Measurements from ENCODE around the gene FHIT.

FHIT gene

DNA sequence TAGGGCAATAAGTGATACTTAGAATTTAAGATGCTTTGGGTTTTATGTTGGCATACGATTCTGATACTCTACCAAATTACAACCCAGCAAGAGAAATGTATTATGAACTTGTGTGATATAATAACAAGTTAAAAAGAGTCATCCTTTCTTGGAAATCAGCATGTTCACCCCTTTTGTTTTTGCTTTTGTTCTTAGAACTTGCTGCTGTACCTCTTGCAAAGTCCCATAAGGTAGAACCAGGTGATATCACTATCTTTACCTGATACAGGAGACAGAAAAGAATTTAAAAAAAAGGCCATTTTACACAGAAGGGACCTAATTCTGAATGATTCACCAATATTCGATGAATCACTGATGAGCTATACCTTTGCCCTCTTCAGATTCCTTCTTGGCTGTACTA, 810.4 kb downstream of the FHIT start:
- DNase-seq = no peak

DNA sequence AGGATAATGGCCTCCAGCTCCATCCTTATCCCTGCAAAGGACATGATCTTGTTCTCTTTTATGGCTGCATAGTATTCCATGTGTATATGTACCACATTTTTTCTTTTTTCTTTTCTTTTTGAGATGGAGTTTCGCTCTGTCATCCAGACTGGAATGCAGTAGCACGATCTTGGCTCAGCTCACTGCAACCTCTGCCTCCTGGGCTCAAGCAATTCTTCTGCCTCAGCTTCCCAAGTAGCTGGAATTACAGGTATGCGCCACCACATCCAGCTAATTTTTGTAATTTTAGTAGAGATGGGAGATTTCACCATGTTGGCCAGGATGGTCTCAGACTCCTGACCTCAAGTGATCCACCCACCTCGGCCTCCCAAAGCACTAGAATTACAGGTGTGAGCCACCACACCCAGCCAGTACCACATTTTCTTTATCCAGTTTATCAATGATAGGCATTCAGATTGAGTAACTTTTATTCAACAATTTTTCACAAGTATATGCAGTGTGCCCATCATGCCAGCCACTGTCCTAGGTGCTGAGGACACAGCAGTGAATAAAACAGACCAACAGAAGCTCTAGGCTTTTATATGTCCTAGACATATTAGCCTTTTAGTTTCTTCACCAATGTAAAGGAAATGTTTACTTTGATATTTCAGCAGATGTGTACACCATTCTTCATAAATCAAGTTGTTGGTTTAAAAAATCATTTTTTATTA, 815.2 kb downstream of the FHIT start:
- no peak for DNase-seq

DNA sequence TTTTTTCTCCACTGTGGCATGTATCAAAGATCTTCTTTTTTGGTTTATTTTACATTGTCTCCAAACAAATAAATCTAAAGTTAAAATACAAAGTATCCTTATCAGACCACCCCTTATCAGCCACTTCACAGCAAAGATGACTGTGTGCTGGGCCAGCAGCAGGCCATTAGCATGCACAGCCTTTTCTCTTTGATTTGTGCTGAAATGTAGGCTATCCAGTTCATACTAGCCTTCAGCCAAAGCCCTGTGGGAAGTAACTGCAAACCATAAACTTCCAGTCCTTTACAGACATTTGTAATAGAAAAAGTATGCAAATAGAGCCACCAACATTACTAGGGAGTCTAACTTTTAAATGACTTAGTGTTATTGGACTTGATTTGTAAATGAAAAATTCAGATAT, 816.3 kb downstream of the FHIT start:
- no peak for DNase-seq

DNA sequence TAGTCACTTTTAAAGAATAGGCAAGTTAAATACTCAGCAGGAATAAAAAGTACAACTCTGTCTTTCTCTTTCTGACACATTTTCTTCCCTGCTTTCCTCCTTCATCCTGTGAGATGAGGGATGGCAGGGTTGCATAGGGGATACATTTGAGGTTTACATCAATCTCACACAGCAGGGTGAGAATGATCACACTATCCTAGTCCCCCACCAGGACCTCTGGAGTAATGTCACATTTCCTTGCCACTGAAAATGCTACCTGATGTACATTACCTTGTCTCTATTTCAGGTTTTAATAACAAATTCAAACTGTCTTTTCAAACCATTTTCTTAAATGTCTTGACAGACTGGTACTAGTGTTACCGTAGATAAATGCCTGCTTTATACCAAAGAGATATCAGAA, 816.9 kb downstream of the FHIT start:
- no peak for DNase-seq

DNA sequence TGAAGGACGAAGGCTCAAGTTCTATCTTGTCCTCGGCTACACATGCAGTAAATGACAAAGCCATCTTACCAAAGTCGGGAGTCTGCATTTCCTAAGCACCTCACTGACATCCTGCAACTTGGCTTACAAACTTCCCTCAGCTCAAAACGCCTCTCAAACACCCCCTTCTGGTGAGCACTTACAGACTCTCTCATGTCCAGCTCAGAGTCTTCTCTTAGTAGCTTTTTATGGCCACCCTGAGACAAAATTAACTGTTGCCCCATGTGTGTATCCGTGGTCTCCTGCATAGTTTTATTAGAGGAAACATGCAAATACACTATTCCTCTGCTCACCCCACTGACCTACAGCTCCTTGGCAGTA, 819.7 kb downstream of the FHIT start:
- DNase-seq = no peak

DNA sequence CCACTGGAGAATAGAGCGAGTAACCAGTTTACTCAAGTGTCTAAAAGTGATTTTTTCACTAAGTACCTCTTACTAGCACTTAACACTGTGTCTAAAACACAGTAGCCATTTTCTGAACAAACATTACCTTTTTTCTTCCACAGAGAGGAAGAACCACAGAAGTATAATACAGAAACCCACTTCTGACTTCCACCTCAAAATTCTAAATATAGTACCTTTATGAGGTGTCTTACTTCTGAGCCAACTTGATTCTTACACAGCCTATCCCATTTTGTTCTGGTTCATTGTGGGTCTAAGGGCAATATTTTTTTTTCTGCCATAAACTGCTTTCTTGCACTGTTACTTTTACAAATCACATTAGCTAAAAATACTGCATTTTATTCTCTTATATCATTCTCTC, 821.0 kb downstream of the FHIT start:
- no peak for DNase-seq

DNA sequence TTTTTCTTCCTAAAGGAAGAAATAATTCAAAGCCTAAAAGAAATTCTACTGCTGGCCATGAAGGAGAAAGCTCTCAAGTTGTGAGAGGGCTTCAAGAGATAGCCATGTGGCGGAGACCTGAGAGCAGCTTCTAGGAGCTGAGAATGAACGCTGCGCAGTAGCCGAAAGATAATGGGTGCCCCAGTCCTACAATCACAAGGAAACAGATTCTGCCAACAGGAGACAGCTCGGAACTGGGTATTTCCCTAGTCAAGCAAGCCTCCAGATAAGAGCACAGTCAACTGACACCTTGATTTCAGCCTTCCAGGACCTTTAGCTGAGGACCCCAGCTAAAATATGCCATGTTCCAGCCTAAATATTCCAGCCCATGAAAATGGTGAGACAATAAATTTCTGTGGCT, 824.1 kb downstream of the FHIT start:
- DNase-seq = no peak

DNA sequence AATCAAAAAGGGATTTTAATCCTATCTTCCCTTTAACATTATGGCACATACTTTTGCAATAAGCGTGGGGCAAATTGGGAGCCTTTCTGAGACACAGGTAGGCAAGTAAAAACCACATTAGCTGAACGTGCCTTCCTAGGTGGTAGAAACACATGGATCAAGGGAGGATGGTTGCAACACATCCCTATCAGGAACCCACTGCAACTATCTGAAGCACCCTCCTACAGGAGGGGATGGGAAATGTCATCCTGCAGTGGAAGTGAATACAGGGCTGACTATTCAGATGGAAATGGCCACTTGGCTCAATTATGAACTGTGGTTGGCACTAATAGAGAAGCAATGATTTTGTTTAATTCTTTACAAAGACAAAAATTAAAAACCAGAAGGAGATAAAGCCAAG, 826.3 kb downstream of the FHIT start:
- no peak for DNase-seq

DNA sequence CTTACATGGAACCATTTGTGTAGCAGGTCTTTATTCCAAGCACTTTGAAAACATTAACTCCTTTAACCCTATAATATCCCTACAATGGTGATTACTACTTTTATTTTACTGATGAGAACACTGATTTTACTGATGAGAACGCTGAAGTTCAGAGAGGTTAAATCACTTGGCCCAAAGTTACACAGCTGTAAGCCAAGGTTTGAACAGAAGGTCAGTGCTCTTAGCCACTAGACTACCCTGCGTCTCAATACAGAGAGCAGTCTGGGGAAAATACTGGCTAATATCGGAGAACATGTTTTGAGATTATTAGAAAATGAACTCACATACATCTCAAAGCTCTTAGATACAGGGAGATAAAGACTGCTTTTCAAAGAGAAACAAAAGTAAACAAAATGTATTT, 827.2 kb downstream of the FHIT start:
- no peak for DNase-seq

DNA sequence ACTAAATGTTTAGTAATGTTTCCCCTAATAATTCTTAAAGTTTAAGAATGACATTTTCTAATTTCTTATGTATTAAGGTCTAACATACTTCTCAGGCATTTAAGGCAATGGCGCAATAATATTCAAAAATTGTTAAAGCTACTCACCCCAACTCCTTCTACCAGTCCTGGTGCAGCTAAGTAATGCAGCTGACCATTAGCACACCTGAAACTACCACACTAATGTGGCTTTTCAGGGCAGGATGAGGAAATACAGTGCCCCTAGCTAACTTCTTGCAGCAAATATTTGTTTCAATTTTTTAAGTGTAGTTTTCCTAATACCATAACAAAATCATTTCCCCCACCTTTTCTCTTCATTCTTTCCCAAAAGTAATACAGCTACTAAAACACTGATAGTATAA, 827.7 kb downstream of the FHIT start:
- DNase-seq = no peak

DNA sequence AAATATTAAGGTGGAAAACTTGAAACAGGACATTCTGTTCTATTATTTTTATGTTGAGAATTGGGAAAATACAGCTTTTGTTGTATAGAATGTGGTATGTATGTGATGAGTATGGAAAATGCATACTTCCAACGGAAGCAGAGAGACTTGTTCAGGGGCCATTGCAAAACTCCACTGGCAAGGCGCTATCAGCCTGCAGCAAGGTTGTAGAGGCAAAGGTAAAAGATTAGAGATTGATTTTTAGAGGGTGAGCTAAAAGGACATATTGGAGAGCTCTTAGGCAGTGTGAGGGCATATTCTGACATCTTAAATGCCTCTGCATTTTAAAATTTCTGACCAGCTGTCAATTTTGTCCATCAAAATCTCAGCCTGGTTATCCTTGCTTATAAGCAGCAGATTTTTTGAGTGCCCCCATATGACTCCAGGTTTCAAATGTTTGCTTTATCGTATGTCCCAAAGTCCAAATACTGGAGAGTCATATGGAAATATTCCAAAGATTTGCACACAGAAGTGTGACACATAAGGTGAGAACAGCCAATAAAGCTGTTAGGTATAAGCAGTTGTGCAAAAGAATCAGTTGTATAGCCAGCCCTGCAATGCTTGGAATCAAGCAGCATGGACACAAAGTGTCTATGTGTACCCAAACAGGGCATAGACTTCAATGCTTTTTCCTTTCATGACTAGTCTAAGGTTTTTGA, 829.4 kb downstream of the FHIT start:
- no peak for DNase-seq

DNA sequence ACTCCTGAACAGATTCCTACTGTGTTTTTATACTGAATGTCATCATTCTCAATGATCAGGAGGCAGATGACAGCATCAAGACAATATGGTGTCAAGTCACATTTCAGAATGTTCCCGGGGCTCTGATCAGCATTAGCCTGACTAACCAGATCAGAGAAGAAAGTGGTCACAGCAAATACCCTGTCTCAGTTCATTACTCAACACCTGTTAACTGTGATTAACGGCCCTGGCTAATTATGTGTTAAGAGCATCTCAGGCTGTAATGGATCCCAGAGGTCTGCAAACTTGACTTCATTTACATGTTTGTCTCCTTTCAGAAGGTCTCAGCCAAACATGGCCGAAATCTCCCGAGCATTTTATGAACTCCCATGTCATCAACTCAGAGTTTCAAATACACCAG, 833.7 kb downstream of the FHIT start:
- DNase-seq = no peak

DNA sequence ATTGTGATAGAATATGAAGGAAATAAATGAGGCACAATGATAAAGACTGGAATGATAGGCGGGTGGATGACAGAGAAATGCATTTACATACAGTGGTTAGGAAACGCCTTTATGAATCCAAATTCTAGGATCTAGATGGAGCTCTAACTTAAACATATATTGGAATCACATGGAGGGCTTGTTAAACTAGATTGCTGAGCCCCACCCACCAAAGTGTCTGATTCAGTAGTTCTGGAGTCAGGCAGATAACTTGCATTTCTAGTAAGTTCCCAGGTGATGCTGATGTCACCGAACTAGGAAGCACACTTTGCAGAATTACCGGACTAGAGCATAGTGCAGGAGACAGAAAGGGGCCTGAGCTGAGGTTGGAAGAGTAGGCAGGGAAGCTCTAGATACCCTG, 837.2 kb downstream of the FHIT start:
- DNase-seq = no peak

DNA sequence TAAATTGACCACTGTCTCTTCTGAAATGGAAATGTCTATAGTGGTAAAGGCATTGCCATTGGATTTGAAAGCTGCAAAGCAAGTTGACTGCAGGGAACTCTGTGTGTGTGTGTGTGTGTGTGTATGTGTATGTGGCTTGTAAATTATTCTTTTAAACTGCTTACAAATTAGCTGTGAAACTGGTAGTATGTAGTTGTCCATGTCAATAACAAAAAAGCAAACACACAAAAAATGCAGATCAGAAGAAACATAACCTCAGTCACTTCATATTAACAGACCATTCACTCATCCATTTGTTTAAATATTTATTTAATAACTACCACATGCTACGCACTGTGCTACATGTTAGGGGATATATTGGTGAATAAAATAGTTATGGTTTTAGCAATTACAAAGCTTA, 837.7 kb downstream of the FHIT start:
- no peak for DNase-seq

DNA sequence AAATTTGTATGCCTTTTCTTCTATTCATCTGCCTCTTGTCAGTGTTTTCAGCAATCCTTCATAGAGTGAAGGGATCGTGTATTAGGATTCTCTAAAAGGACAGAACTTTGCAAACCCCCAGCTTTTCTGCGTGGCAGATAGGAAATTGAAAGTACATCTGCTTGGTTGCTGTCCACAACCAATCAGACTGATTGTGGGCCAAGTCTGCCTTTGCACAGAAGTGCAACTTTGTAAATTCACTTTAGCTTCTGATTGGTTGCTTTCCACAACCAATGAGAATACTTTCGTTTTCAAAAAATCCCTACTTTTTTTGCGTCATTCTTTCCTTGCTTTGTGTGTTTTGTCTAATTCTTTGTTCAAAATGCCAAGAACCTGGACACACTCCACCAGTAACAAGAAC, 847.4 kb downstream of the FHIT start:
- no peak for DNase-seq

DNA sequence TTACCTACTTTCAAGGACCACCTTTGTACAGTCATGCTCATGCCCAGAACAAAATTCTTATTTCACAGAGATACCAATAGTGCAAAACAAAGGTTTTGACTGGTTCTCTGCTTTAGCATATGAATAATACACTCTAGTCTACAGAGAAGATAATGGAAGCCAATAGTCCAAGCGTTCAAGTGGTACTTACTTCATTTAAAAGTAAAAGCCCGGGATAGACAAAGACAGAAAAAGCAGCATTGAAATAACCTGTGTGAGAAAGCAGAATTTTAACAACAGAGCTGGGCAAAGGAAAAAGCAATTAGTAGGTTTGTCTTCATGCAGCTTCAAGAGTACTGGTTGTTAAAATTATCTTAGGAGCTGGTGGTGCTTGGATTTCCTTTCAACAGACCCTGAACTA, 848.3 kb downstream of the FHIT start:
- DNase-seq = no peak

DNA sequence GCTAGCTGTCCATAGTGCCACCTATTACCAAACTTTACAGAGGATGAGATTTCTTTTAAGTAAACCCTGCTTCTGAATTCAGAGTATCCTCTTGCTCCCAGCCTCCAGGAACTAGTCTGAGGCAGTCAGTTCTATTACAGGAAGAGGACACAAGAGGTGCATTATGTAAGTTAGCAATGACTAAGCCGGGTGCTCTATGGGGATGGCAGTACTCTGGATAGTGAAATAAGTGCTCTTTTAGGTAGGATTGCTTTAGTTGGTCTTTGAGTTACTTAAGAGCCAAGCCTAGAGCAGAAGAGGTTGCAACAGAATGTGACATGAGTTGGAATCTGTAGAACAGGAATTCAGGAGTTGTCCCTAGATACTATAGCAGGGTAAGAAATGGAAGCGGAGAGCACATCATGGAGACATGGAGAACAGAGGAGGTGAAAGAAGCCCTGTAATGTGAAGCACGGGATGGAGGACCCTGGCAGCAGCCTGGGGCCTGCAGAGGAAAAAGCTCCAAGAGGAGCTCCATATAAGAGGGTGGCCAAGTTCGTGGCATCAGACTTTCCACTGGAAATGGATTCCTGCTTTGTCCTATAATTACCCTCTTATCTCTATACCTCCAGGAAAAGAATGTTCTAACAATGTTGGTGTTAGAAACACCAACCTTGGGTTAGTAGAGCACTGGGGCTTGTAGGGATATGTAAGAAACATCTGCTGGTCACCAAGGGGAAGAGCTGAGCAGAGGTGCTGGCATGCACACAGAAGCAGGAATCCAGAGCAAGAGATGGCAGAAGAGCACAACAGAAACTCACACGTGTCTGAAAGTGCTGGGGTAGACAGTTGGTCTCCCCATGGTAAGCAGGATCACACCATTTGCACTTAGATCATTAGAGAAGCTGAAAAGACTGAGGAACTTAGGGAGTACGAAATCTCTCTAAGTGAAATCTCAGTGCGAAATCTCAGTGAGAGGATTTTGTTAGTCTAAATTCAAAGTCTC, 851.1 kb downstream of the FHIT start:
- no peak for DNase-seq

DNA sequence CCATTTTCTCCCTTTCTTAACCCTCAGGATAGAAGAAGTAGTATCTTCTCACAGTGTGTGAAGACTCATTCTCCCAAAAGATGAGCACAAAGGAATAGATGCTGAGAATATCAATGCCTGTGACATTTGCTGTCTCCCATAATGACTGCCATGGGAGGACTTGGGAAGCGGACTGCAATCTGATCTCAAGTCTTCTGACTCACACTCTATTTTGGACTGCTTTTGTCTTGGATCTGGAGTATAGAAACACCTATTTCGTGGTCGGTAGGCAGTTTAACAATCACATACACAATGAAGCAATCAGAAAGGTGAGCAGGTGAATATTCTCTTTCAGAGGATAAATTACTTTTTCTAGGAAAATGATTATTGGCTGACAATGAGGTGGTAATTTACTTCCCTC, 852.0 kb downstream of the FHIT start:
- DNase-seq = no peak

DNA sequence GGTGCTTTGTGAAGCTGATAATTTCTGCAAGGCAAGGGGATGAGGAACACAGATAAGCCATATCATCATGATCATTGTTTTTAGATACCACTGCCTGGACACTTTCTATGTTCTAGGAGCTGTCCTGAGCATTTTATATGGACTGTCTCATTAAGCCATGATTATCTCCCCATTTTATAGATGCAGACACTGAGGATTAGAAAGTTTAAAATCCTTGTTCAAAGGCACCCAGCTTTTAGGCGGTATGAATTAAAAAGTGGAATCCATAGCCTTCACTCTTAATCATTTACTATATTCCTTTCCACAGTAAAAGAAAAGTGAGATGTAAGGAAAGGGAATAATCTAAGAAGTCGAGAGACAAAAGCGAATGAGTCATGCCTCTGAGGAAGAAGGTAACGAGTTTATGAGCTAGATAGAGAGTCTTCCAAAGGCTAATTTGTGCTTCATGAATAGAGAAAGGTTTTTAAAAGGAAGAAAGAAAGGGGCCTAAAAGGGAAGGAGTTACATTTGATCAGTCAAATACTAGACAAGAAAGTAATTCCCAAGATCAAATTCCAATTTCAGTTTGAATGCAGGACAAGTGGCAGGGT, 856.0 kb downstream of the FHIT start:
- DNase-seq = no peak

DNA sequence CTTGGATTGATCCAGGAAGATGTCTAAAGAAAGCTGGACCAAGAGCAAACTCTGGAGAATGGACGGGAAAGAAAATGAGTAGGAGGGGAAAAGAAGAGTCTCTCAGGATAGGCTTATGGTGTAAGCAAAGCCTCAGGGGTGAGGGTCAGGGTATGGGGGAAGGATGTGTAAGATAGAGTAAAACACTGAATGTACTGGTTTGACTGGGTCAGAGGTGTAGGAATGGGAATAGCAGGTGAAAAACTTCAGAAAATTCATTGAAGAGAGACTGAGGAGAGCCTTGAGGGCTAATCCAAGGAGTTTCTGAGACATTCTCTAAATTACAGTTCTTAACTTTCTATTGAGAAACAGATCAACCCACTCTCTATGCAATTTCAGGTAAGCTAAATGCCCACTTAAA, 857.3 kb downstream of the FHIT start:
- no peak for DNase-seq

DNA sequence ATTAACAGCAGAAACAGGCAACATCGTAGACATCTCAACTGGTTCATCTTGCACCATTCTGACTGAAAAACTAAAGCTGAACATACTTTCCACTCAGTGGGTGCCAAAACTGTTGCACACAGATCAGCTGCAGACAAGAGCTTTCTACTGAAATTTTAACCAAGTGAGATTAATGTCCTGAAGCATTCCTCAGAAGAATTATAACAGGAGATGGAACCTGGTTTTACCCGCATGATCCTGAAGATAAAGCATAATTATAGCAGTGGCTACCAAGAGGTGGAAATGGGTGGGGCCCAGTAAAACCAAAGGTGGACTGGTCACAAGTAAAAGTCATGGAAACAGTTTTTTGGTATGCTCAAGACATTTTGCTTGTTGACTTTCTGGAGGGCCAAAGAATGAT, 858.8 kb downstream of the FHIT start:
- no peak for DNase-seq

DNA sequence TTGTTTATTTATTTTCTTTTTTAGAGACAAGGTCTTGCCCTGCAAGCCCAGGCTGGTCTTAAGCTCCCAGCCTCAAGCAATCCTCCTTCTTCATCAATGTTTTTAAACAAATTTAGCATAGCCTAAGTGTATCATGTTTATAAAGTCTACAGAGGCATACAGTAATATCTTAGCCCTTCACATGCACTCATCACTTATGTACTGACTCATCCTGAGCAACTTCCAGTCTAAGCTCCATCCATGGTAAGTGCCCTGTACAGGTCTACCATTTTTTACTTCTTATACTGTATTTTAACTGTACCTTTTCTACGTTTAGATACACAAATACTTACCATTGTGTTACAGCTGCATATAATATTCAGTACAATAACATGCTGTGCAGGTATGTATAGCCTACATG, 860.0 kb downstream of the FHIT start:
- DNase-seq = no peak

DNA sequence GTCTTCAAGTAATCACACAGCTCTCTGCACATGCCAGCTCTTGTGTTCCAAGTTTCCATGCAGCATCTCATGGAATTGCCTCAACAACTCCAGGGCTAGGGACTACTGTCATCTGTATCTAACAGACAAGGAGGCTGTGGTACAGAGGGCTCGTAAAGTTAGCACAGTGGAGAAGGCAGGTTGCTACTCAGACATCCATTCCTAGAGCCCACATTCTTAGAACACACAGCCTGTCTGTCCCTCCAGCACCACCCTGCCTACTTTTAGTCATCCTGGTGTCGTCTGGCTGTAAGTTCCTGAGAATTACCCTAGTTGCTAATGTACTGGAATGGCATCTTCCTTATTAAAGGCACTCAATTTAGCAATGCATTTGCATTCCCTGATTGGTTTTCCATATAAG, 862.5 kb downstream of the FHIT start:
- no peak for DNase-seq

DNA sequence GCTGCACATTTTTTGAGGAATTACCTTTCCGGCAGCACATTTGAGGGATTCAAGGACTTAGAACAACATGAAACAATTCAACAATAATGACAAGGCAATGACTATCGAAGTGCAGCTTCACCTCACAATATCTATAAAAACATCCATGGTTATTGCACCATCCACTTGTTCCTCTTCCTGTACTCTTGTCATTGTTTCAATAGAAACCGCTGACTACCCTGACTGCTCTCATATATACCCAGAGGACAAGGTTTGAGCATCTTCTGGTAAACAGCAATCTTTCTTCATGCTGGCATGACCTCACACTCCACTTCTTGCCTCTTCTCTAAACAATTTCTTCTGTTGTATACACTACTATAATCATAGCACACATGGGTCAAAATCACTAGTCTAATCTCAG, 864.9 kb downstream of the FHIT start:
- no peak for DNase-seq
